GM04503 (cell line): ENCODE measurements around the gene DSCAM.

Experiments used
- DNase-seq: peaks from one replicate; pipeline ENCODE4 v3.0.0-alpha.2; 2012; ENCODE audit warnings: low read depth

Gene DSCAM

GRCh38 chr21:40667967-40668366 is 179.0 kb downstream of the DSCAM start:
- DNase-seq: no peak

- DNase-seq: no peak
Measured at GRCh38 chr21:40662889-40663288, 184.1 kb downstream of the DSCAM start.

- DNase-seq: no peak
Measured at GRCh38 chr21:40660461-40660860, 186.5 kb downstream of the DSCAM start.

- DNase-seq: no peak
Measured at GRCh38 chr21:40658311-40658710, 188.6 kb downstream of the DSCAM start.

GRCh38 chr21:40652436-40652835 is 194.5 kb downstream of the DSCAM start:
- no peak for DNase-seq

GRCh38 chr21:40647706-40648105 is 199.3 kb downstream of the DSCAM start:
- no peak for DNase-seq

- no peak for DNase-seq
Measured at GRCh38 chr21:40646651-40647050, 200.3 kb downstream of the DSCAM start.

GRCh38 chr21:40641042-40641441 is 205.9 kb downstream of the DSCAM start:
- DNase-seq: no peak

GRCh38 chr21:40640266-40640789 is 206.6 kb downstream of the DSCAM start:
- no peak for DNase-seq

- DNase-seq: no peak
Measured at GRCh38 chr21:40639616-40640194, 207.3 kb downstream of the DSCAM start.

- no peak for DNase-seq
Measured at GRCh38 chr21:40638466-40639251, 208.3 kb downstream of the DSCAM start.

GRCh38 chr21:40636026-40636425 is 210.9 kb downstream of the DSCAM start:
- no peak for DNase-seq

GRCh38 chr21:40635391-40635790 is 211.6 kb downstream of the DSCAM start:
- no peak for DNase-seq

- no peak for DNase-seq
Measured at GRCh38 chr21:40634141-40634540, 212.8 kb downstream of the DSCAM start.

- DNase-seq: no peak
Measured at GRCh38 chr21:40633048-40633447, 213.9 kb downstream of the DSCAM start.

- DNase-seq: no peak
Measured at GRCh38 chr21:40631211-40631610, 215.7 kb downstream of the DSCAM start.

GRCh38 chr21:40625991-40626390 is 221.0 kb downstream of the DSCAM start:
- no peak for DNase-seq

GRCh38 chr21:40623528-40623927 is 223.4 kb downstream of the DSCAM start:
- DNase-seq: no peak

GRCh38 chr21:40622531-40622930 is 224.4 kb downstream of the DSCAM start:
- no peak for DNase-seq

- DNase-seq: no peak
Measured at GRCh38 chr21:40620386-40621145, 226.4 kb downstream of the DSCAM start.

- no peak for DNase-seq
Measured at GRCh38 chr21:40618191-40618973, 228.6 kb downstream of the DSCAM start.

- no peak for DNase-seq
Measured at GRCh38 chr21:40616377-40616704, 230.6 kb downstream of the DSCAM start.
